Stimulated activated naive CD8-positive, alpha-beta T cell treated with anti-CD3 and anti-CD28 coated beads, Interleukin-15, Interleukin-2, amounts not matched to agents 100 ng/mL and 50 ng/mL, for 24 hours (primary cell): ENCODE data around the gene NEFH.
A peak's percentile ranks its signal among the peaks of the same experiment; 100 is the strongest.
"Not testable (repeated sequence)": the region's sequence is repeated elsewhere in the genome, so short reads cannot be mapped to it uniquely, and the experiment has no call there.

Experiments
- H3K27ac Mint-ChIP-seq: one replicate; pipeline ENCODE4 v1.8.0; 2021; ENCODE audit warnings: mild to moderate bottlenecking, mixed read lengths
- H3K27me3 Mint-ChIP-seq: one replicate; pipeline ENCODE4 v1.8.0; 2021; ENCODE audit warnings: mixed read lengths
- H3K36me3 Mint-ChIP-seq: one replicate; pipeline ENCODE4 v1.8.0; 2021; ENCODE audit warnings: low read depth, mixed read lengths
- H3K4me1 Mint-ChIP-seq: one replicate; pipeline ENCODE4 v1.8.0; 2021; ENCODE audit warnings: low read depth, mixed read lengths
- H3K4me3 Mint-ChIP-seq: one replicate; pipeline ENCODE4 v1.8.0; 2021; ENCODE audit warnings: mild to moderate bottlenecking, mixed read lengths
- H3K9me3 Mint-ChIP-seq: one replicate; pipeline ENCODE4 v1.8.0; 2021; ENCODE audit warnings: mixed read lengths

Gene NEFH

GRCh38 chr22:29479417-29480261 is at the start of gene NEFH:
Gene NEFH (plus strand): TSS chr22:29480218. CDS start chr22:29480263, 45 bp downstream.
- peaks cover 50% of the 10 kb centered on the region for H3K27me3 Mint-ChIP-seq
- peak within 1 kb of the TSS; percentile 75 for H3K4me3 Mint-ChIP-seq
- H3K36me3 Mint-ChIP-seq = peaks cover 6% of the 10 kb centered on the region
- peaks cover 21% of the 10 kb centered on the region for H3K4me1 Mint-ChIP-seq
- H3K9me3 Mint-ChIP-seq = no peaks in the 10 kb centered on the region
- no peak within 1 kb of the TSS for H3K27ac Mint-ChIP-seq

DNA sequence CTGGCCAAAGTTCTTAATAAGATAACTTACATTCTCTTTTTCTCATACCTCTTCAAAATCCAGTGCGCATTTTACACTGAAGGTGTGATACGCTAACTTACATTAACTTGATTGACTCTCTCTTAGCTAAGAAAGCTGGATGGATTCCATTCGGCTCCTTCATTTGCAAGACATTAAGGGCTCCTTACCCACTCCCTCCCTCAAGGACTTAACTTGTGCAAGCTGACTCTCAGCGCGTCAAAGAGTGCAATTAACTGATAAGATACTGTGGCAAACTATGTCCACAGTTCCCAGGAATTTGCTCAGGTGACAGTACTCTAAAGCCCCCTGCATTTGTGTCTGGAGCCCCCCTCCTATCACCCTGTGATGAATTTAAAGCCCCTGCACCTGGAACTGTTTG is 48.0 kb upstream of the NEFH start:
- Mint-ChIP-seq H3K4me3 (no peak overlapping the region), H3K4me1 (no peaks in the 10 kb centered on the region), H3K27me3 (peaks cover 18% of the 10 kb centered on the region), H3K27ac (no peak overlapping the region), H3K36me3 (no peaks in the 10 kb centered on the region), H3K9me3 (no peaks in the 10 kb centered on the region)

- Mint-ChIP-seq H3K27ac (no peak overlapping the region), H3K9me3 (no peaks in the 10 kb centered on the region), H3K36me3 (no peaks in the 10 kb centered on the region), H3K4me1 (no peaks in the 10 kb centered on the region), H3K27me3 (peaks cover 14% of the 10 kb centered on the region), H3K4me3 (no peak overlapping the region)
These were observed 46.2 kb upstream of the NEFH start for GRCh38 chr22:29433856-29434255.

GRCh38 chr22:29434288-29434687 is 45.7 kb upstream of the NEFH start:
- H3K27me3 Mint-ChIP-seq = peaks cover 13% of the 10 kb centered on the region
- no peak overlapping the region for H3K27ac Mint-ChIP-seq
- H3K36me3 Mint-ChIP-seq = no peaks in the 10 kb centered on the region
- no peak overlapping the region for H3K4me3 Mint-ChIP-seq
- H3K9me3 Mint-ChIP-seq = no peaks in the 10 kb centered on the region
- H3K4me1 Mint-ChIP-seq = no peaks in the 10 kb centered on the region

GRCh38 chr22:29435236-29436136 is 44.5 kb upstream of the NEFH start:
- no peak overlapping the region for H3K27ac Mint-ChIP-seq
- no peaks in the 10 kb centered on the region for H3K36me3 Mint-ChIP-seq
- no peaks in the 10 kb centered on the region for H3K9me3 Mint-ChIP-seq
- peaks cover 13% of the 10 kb centered on the region for H3K27me3 Mint-ChIP-seq
- H3K4me1 Mint-ChIP-seq = no peaks in the 10 kb centered on the region
- H3K4me3 Mint-ChIP-seq = no peak overlapping the region

DNA sequence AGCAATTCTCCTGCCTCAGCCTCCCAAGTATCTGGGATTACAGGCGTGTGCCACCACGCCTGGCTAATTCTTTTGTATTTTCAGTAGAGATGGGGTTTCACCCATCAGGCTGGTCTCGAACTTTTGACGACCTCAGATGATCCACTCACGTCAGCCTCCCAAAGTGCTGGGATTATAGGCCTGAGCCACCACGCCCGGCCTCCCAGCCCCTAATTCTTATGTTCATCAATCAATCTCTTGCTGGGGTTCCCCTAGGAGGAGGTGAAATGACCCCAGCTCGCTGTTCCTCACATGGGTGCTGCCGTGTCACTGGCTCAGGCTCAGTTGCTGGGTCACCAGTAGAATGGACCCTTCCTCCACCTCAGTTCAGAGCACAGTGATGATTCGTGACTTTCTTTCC is 41.7 kb upstream of the NEFH start, which contains the start of gene RFPL1:
RFPL1 (plus strand) TSS at position 301 of the 400 bp plus-strand sequence.
- H3K9me3 Mint-ChIP-seq, H3K36me3 Mint-ChIP-seq, H3K27ac Mint-ChIP-seq, H3K4me1 Mint-ChIP-seq, H3K4me3 Mint-ChIP-seq: not testable (repeated sequence)
- H3K27me3 Mint-ChIP-seq = peaks cover 16% of the 10 kb centered on the region

DNA sequence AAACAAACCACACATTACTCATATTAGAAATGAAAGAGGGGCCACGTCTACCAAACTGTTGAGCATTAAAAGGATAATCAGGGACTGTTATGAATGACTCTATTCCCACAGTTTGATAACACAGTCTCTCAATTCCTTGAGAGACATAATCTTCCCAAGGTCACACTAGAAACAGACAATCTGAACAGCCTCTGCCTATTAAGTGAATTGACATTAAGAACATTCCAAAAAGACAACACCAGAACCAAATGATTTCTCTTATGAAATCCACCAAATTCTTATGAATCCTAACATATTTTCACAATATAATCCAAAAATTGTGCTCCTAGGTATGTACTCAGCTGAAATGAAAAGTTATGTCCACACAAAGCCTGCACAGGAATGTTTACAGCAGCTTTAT is 37.0 kb upstream of the NEFH start:
- peaks cover 13% of the 10 kb centered on the region for H3K27me3 Mint-ChIP-seq
- no peaks in the 10 kb centered on the region for H3K36me3 Mint-ChIP-seq
- H3K4me1 Mint-ChIP-seq = no peaks in the 10 kb centered on the region
- no peak overlapping the region for H3K27ac Mint-ChIP-seq
- H3K9me3 Mint-ChIP-seq = no peaks in the 10 kb centered on the region
- H3K4me3 Mint-ChIP-seq = no peak overlapping the region

GRCh38 chr22:29443452-29443851 is 36.6 kb upstream of the NEFH start:
- no peaks in the 10 kb centered on the region for H3K36me3 Mint-ChIP-seq
- no peak overlapping the region for H3K4me3 Mint-ChIP-seq
- no peak overlapping the region for H3K27ac Mint-ChIP-seq
- H3K9me3 Mint-ChIP-seq = no peaks in the 10 kb centered on the region
- peaks cover 13% of the 10 kb centered on the region for H3K27me3 Mint-ChIP-seq
- H3K4me1 Mint-ChIP-seq = no peaks in the 10 kb centered on the region

- H3K4me1 Mint-ChIP-seq = no peaks in the 10 kb centered on the region
- H3K27ac Mint-ChIP-seq = no peak overlapping the region
- H3K27me3 Mint-ChIP-seq = peaks cover 13% of the 10 kb centered on the region
- no peak overlapping the region for H3K4me3 Mint-ChIP-seq
- H3K9me3 Mint-ChIP-seq = no peaks in the 10 kb centered on the region
- H3K36me3 Mint-ChIP-seq = no peaks in the 10 kb centered on the region
These were observed 35.9 kb upstream of the NEFH start for GRCh38 chr22:29443861-29444792.

- Mint-ChIP-seq H3K4me1 (no peaks in the 10 kb centered on the region), H3K4me3 (no peak overlapping the region), H3K9me3 (no peaks in the 10 kb centered on the region), H3K27me3 (peaks cover 13% of the 10 kb centered on the region), H3K36me3 (no peaks in the 10 kb centered on the region), H3K27ac (no peak overlapping the region)
These were observed 34.5 kb upstream of the NEFH start for GRCh38 chr22:29445508-29445907.

GRCh38 chr22:29447906-29448305 is 32.1 kb upstream of the NEFH start:
- H3K36me3 Mint-ChIP-seq = no peaks in the 10 kb centered on the region
- H3K4me1 Mint-ChIP-seq = no peaks in the 10 kb centered on the region
- peaks cover 7% of the 10 kb centered on the region for H3K27me3 Mint-ChIP-seq
- no peaks in the 10 kb centered on the region for H3K9me3 Mint-ChIP-seq
- no peak overlapping the region for H3K4me3 Mint-ChIP-seq
- no peak overlapping the region for H3K27ac Mint-ChIP-seq

- H3K4me3 Mint-ChIP-seq = no peak overlapping the region
- H3K36me3 Mint-ChIP-seq = no peaks in the 10 kb centered on the region
- no peaks in the 10 kb centered on the region for H3K27me3 Mint-ChIP-seq
- no peaks in the 10 kb centered on the region for H3K9me3 Mint-ChIP-seq
- H3K27ac Mint-ChIP-seq = no peak overlapping the region
- no peaks in the 10 kb centered on the region for H3K4me1 Mint-ChIP-seq
These were observed 30.6 kb upstream of the NEFH start for GRCh38 chr22:29449296-29449875.

DNA sequence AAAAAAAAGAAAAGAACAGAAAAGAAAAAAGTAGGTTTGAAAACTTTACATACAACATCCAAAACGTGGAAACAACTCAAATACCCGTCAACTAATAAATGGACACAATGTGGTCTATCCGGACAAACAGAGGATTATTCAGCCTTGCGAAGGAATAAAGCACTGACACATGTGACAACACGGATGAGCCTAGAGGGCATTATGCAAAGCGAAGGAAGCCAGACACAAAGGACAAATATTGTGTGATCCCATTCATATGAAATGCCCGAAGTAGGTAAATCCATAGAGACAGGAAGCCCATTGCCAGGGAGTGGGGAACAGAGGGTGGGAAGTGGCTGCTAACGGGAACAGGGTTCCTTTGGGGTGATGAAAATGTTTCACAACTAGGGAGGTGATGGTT is 29.8 kb upstream of the NEFH start:
- no peaks in the 10 kb centered on the region for H3K9me3 Mint-ChIP-seq
- H3K36me3 Mint-ChIP-seq = no peaks in the 10 kb centered on the region
- H3K27ac Mint-ChIP-seq = no peak overlapping the region
- H3K4me1 Mint-ChIP-seq = no peaks in the 10 kb centered on the region
- no peak overlapping the region for H3K4me3 Mint-ChIP-seq
- H3K27me3 Mint-ChIP-seq = no peaks in the 10 kb centered on the region

DNA sequence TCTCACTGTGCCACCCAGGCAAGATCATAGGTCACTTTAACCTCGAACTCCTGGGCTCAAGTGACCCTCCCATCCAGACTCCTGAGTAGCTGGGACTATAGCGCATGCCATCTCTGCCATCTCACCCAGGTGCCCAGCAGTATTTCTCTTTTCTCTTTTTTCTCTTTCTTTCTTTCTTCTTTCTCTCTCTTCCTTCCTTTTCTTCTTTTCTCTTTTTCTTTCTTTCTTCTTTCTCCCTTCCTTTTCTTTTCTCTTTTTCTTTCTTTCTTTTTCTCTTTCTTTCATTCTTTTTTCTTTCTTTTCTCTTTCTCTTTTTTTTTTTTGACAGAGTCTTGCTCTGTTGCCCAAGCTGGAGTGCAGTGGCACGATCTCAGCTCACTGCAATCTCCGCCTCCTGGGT is 28.2 kb upstream of the NEFH start:
- Mint-ChIP-seq H3K27ac (no peak overlapping the region), H3K9me3 (no peaks in the 10 kb centered on the region), H3K4me1 (no peaks in the 10 kb centered on the region), H3K27me3 (no peaks in the 10 kb centered on the region), H3K4me3 (no peak overlapping the region), H3K36me3 (no peaks in the 10 kb centered on the region)
